ENCODE results near the gene C1QTNF5.

DNA sequence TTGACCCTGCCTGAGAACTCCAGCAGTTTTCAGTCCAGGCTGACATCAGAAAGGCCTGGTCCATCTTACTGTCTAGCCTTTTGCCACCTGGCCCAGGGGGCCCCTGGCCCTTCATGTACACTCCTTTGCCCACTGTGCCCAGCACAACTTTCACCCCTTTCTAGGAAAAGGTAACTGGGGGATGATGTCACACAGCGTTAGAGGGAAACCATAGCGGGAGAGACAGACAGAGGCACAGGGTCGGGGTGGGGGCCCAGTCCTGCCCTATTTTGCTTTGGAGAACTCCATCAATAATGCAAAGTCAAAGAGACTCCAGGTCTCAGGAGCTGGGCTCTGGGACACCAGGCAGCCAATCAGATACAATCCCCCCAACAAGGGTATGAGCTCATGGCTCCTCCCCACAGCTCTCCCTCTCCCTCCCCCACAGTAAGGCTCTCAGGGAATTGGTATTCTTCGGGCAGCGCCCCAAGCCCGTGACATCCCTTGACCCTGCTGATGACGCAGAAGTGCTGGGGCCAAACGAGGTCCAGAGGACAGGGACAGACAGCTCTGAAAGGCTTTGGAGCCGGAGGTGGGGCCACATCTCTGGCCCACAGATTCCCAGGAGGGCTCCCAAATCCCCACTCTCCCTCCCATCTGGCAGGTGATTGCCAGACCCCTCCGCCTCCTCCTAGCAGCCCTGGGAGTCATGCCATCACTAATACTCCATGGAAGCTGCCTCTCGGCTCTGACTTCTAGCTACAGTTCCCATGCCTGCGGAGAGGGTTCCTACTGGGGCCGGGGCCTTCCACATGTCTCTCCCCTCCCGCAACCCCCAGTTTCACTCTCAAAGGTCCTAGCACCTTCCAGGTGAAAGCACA is 34.9 kb upstream of the C1QTNF5 start:
- TF ChIP-seq EZH2 (IDR thresholded peaks at IDR 0.05; ENCODE audit: insufficient read depth, poor library complexity, severe bottlenecking) (no peak), EZH2phosphoT487 (IDR thresholded peaks at IDR 0.05; ENCODE audit: insufficient read depth, low read depth) (no peak)

Data from GM23248 (cell line).